ENCODE results near the gene ZMYND11. TPM values are rescaled to one million over a fixed set of nuclear protein-coding genes. Genes with fewer than 3 reads are reported as not detected.

Gene ZMYND11
- total RNA-seq, 1 experiment from 2014 or later: 37.5 TPM

- TF ChIP-seq REST (IDR thresholded peaks at IDR 0.05; ENCODE audit: insufficient read depth in 1 of 2, low read depth in 2 of 2, low read length in 1 of 2) (no peak), TCF7L2 (IDR thresholded peaks at IDR 0.05; ENCODE audit: low read depth, low read length) (no peak), POLR2AphosphoS5 (IDR thresholded peaks at IDR 0.05; ENCODE audit: low read depth, low read length) (no peak), CTCF (IDR thresholded peaks at IDR 0.05) (no peak; the same call in 1 of the 2 replicates), SIN3A (IDR thresholded peaks at IDR 0.05; ENCODE audit: borderline replicate concordance, insufficient read depth, low read depth, low read length) (no peak)
- Histone ChIP-seq H3K27ac (ENCODE audit: low read length) (no peak overlapping the region), H3K36me3 (ENCODE audit: control insufficient read depth, insufficient read depth, low read length) (no peaks in the 10 kb centered on the region), H3K4me1 (ENCODE audit: control insufficient read depth, insufficient read depth, low read length) (no peaks in the 10 kb centered on the region), H3K27me3 (ENCODE audit: control insufficient read depth, insufficient read depth, low read length) (no peaks in the 10 kb centered on the region), H3K4me3 (ENCODE audit: low read depth in 2 of 2, low read length in 2 of 2) (no peak overlapping the region), H3K9me3 (ENCODE audit: control insufficient read depth, insufficient read depth, low read depth, low read length) (no peaks in the 10 kb centered on the region)
- intact Hi-C loops (cut with micrococcal nuclease; ENCODE audit: unreplicated experiment): no loop called here
- no TSS peak for BruUV-seq (replicated peaks)
- in situ Hi-C loops (cut with HindIII; ENCODE audit: low pct_unique_long_range_greater_than_20kb, low sequenced_read_pairs): no loop called here
- no peak for DNase-seq (ENCODE audit: low read depth, low spot score)
- POLR2A ChIA-PET: no interaction called here
- no peak for ATAC-seq
- CTCF ChIA-PET: no interaction called here
Measured at GRCh38 chr10:279655-280054, 144.4 kb downstream of the ZMYND11 start.

- H3K27me3 ChIP-seq (ENCODE audit: control insufficient read depth, insufficient read depth, low read length): no peaks in the 10 kb centered on the region
- no peaks in the 10 kb centered on the region for H3K4me1 ChIP-seq (ENCODE audit: control insufficient read depth, insufficient read depth, low read length)
- in situ Hi-C loops (cut with HindIII; ENCODE audit: low pct_unique_long_range_greater_than_20kb, low sequenced_read_pairs) (no loop called here), intact Hi-C loops (cut with micrococcal nuclease; ENCODE audit: unreplicated experiment) (no loop called here)
- no TSS peak for BruUV-seq (replicated peaks)
- H3K36me3 ChIP-seq (ENCODE audit: control insufficient read depth, insufficient read depth, low read length): no peaks in the 10 kb centered on the region
- ChIA-PET CTCF (no interaction called here), POLR2A (no interaction called here)
- DNase-seq (ENCODE audit: low read depth, low spot score) (no peak), ATAC-seq (no peak)
- H3K9me3 ChIP-seq (ENCODE audit: control insufficient read depth, insufficient read depth, low read depth, low read length): no peaks in the 10 kb centered on the region
- TF ChIP-seq TCF7L2 (IDR thresholded peaks at IDR 0.05; ENCODE audit: low read depth, low read length) (no peak), POLR2AphosphoS5 (IDR thresholded peaks at IDR 0.05; ENCODE audit: low read depth, low read length) (no peak), SIN3A (IDR thresholded peaks at IDR 0.05; ENCODE audit: borderline replicate concordance, insufficient read depth, low read depth, low read length) (no peak), REST (IDR thresholded peaks at IDR 0.05; ENCODE audit: insufficient read depth in 1 of 2, low read depth in 2 of 2, low read length in 1 of 2) (no peak), CTCF (IDR thresholded peaks at IDR 0.05) (no peak)
- no peak overlapping the region for H3K27ac ChIP-seq (ENCODE audit: low read length)
- no peak overlapping the region for H3K4me3 ChIP-seq (ENCODE audit: low read depth in 2 of 2, low read length in 2 of 2)
Measured at GRCh38 chr10:282294-283139, 147.3 kb downstream of the ZMYND11 start.

Measured in Panc1 (cell line).